Posterior cingulate gyrus (tissue), 11 donors: ENCODE data around the gene SDK2.

Source experiments
- DNase-seq, 10 donors: peaks; one replicate each; pipeline versions ENCODE4 v3.0.0 to v3.0.0-alpha.2; 2020 to 2021; ENCODE audit warnings: mixed read lengths in 3 of 10
- intact Hi-C: fragments of 100-400 bp; cut with DNase I; formaldehyde crosslinking; loops from one replicate; pipeline ENCODE4 v1.15.1; 2023

SDK2 gene

GRCh38 chr17:73365301-73365874 is 278.9 kb downstream of the SDK2 start:
- peak in 2 of 10 donors; percentile 75 to 81 for DNase-seq

DNA sequence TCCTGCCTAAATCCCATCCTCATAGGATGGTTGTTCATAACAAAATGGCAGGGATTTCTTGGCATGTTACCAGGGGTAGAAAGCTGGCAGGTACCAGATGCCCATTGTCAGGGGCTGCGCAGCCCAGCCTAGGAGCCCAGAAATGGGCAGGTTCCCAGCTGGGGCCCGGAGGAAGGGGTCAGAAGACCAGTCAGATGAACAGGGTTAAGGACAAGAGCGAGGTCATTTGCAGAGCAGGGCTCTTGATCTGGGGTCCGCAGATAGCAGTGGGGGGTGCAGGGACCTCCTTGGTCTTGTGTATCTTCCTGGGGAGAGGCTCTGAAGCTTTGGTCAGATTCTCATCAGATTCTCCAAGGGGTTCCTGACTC is 280.1 kb downstream of the SDK2 start:
- peak in 1 of 10 donors; percentile 65 for DNase-seq
- intact Hi-C loops, result no loop called here

More at GRCh38 chr17:73365301-73365874, 278.9 kb downstream of the SDK2 start:
- intact Hi-C loops, result no loop called here

DNA sequence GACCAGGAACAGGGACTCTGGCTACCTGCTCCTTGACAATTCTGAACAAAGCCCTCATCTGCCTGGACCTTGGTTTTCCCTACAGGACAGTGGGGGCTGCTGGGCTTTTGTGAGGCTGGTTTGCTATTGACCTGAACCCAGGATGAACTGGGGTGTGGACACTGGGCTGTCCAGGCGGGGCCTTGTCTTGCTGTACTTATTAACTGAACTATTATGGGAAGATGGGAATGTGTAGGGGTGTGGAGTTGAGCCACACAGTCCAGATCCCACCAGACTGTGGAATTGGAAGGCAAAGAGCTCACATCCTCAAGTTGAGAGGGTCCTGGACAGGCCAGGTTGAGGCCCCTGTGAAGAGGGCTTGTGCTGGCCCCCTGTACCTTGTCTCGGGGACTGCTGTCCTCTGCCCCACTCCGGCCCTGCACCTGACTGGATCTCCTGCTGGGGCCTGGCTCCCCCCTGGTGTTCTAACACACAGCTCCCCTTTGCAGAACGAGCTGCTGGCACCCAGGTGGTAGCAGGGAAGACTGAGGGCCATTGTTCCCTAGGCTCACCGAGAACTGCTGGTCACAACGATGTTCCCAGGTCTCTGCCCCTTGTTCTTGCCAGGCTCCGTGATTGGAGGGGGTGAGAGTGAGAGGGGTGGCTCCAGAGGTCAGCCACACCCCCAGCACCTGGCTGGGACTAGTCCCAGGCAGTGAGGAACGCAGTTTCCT is 280.6 kb downstream of the SDK2 start:
- intact Hi-C loops, result no loop called here
- peak in 1 of 10 donors; percentile 65 for DNase-seq

GRCh38 chr17:73362697-73363096 is 281.5 kb downstream of the SDK2 start:
- DNase-seq, result peak in 1 of 10 donors; percentile 85
- intact Hi-C loops, result no loop called here

DNA sequence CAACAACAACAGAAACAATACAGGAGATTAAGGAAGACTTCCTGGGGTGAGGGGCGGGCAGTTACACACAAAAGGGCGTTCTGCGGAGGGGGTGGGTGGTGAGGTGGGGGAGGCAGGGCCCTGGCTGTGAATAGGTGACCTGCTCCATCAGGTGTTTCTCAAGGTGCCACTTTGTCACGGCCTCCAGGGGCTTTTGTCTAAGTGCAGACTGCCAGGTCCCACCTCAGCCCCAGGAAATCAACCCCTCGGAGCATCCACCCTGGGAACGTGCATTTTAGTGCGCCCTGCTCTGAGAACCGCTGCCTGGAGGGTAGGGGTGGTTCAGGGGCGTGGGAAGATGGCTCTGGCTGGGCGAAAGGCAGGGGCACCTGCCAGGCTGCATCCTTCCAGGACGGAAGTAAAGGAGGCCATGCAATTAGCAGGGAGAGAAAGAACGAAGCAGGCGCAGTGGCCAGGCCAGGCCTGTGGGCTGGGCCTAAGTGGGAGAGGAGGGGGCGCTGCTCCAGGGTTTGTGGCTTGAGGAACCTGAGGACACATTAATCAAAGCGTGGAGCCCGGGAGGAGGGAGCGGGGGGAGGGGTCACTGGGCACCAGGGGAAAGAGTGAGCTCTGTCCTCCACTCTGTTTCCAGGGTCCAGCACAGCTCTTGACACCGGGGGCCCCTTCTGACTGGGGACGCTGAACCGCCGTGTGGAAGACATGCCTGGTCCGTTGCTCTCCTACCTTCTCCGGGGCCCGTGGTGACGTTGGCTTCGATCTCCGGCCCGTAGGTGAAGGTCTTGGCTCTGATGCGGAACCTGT is 283.1 kb downstream of the SDK2 start:
- peak in 1 of 10 donors; percentile 60 for DNase-seq
- intact Hi-C loops, result no loop called here

- DNase-seq, result peak in 1 of 10 donors; percentile 84
- intact Hi-C loops, result no loop called here
Measured at GRCh38 chr17:73359987-73360410, 284.2 kb downstream of the SDK2 start.

GRCh38 chr17:73359352-73359751 is 284.9 kb downstream of the SDK2 start:
- peak in 1 of 10 donors; percentile 75 for DNase-seq
- intact Hi-C loops, result no loop called here

GRCh38 chr17:73358668-73359067 is 285.6 kb downstream of the SDK2 start:
- peak in 2 of 10 donors; percentile 28 to 35 for DNase-seq
- intact Hi-C loops, result no loop called here

DNA sequence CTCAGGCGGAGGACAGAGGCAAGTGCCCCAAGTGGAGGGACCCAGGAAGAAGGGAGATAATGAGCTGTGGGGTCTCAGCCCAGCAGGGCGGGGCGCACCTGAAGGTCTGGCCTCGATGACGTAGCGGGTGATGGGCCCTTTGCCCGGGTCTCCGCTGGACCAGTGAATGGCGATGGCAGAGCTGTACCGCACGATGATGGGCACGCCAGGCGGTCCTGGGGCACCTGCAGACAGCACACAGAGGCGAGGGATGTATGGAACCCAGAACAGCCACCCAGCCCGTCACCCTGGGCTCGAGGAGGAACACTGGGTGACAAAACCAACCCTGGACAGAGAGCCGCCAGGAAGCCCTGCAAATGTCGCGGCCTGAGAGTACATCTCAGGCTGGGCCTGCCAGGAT is 286.3 kb downstream of the SDK2 start:
- intact Hi-C loops, result no loop called here
- peak in 3 of 10 donors; percentile 61 to 83 (median 63) for DNase-seq

DNA sequence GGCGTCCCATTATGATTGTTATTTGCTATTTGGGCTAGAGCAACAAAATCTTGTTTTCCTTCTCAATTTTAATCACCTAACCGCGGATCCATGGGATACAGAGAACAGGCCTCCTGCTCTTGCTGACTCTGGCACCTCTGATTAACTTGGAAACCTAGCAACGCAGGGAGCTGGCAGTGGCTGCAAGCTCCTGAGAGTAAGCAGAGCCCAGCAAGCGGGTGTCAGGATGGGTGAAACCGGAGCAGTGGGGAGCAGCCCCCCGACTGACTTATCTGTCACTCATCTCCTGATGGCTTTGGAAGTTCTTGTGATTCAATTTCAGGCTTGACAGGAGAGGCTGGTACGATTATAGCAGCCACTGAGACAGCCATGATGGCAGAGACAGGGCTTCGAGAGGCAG is 286.9 kb downstream of the SDK2 start:
- DNase-seq, result peak in 2 of 10 donors; percentile 61 to 75
- intact Hi-C loops, result no loop called here

DNA sequence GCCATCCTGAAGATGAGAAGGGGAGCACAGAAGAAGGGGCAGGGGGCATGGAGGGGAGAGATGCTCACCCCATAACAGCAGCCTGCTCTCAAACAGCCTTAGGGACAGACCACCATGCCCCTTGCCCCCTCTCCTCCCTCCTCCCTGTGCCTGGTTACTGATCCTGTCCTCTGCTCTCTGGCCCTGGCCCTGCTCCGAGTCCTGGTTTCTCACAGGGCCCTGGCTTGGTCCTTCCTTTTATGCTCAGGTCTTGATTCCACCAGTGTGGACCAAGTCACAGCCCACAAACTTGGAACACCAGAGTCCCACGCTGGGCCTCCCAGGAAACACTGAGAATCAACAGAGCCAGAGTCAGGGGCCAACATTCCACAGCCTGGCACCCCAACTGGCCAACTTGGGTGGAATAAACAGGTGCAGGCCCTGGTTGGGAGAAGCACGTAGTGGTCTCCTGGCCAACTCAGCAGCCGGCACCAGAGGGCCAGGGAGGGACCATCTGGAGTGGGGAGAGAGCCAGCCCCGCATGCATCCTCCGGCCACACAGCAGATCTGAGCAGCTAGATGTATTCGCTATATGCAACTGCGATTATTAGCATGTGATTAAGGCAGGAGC is 287.6 kb downstream of the SDK2 start:
- DNase-seq, result peak in 3 of 10 donors; percentile 59 to 68 (median 62)
- intact Hi-C loops, result no loop called here

GRCh38 chr17:73354423-73355284 is 289.6 kb downstream of the SDK2 start:
- peak in 2 of 10 donors; percentile 42 to 77 for DNase-seq
- intact Hi-C loops, result no loop called here

GRCh38 chr17:73352261-73352660 is 292.0 kb downstream of the SDK2 start:
- intact Hi-C loops, result no loop called here
- peak in 1 of 10 donors; percentile 31 for DNase-seq

DNA sequence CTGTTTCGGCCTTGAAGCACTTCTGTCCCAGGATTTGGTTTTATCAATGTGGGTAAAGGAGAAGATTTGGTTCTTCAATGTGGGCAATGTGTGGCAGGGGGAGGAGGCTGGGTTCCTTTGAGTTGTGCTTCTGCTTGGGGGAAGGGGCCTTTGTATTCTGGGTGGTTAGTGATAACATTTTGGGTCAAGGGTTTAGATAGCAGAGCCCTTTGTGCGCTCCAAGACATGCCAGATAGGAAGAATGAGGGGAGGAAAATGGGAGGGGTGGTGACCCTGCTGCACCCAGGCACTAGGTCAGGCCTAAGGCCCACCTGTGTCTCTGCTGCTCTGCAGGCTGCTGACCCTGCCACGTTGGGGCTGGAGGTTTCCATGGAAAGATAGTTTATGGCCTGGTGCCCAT is 292.5 kb downstream of the SDK2 start:
- no peak for DNase-seq

GRCh38 chr17:73350864-73351263 is 293.4 kb downstream of the SDK2 start:
- intact Hi-C loops, result no loop called here
- no peak for DNase-seq

More for the DNA sequence above, 292.5 kb downstream of the SDK2 start:
- intact Hi-C loops, result no loop called here

DNA sequence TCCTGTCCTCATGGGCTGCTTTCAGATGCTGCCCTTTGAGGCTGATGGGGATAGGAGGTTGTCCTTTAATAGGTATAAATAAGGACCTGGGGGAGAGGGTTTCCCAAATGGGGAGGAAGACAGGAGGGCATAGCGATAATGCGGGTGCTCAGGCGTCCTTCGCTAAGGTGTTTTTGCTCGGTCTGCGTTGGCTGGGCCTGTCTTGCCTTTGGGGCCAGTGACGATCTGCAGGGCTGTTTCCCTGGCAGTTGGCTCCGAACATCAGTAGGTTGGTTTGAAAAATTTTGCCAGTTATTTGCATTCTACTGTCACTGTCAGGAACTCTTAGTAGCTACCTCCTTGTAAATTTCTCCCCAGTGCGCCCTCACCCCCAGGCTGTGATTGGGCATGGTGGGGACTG is 294.6 kb downstream of the SDK2 start:
- peak in 1 of 10 donors; percentile 68 for DNase-seq
- intact Hi-C loops, result no loop called here

DNA sequence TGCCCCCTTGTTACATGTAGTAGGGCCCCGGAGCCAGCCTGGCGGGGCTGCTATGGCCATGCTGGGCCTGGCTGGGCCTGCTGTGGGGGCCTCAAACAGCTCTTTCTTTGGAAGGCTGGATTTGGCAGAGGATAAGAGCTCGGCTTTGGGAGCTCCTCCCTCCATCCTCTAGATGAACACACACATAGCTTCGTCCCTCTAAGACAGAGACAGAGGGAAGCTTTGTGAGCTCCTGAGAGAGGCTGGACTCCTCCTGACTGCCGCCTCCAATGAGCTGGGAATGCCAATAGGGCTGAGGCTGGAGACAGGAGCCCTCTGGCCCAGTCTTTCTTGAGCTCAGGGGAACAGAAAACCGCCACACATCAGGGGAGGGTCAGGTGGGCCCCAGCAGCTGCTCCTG is 295.1 kb downstream of the SDK2 start:
- intact Hi-C loops, result no loop called here
- DNase-seq, result peak in 9 of 10 donors; percentile 48 to 91 (median 59)

- DNase-seq, result no peak
- intact Hi-C loops, result no loop called here
Measured at GRCh38 chr17:73348829-73349095, 295.5 kb downstream of the SDK2 start.

DNA sequence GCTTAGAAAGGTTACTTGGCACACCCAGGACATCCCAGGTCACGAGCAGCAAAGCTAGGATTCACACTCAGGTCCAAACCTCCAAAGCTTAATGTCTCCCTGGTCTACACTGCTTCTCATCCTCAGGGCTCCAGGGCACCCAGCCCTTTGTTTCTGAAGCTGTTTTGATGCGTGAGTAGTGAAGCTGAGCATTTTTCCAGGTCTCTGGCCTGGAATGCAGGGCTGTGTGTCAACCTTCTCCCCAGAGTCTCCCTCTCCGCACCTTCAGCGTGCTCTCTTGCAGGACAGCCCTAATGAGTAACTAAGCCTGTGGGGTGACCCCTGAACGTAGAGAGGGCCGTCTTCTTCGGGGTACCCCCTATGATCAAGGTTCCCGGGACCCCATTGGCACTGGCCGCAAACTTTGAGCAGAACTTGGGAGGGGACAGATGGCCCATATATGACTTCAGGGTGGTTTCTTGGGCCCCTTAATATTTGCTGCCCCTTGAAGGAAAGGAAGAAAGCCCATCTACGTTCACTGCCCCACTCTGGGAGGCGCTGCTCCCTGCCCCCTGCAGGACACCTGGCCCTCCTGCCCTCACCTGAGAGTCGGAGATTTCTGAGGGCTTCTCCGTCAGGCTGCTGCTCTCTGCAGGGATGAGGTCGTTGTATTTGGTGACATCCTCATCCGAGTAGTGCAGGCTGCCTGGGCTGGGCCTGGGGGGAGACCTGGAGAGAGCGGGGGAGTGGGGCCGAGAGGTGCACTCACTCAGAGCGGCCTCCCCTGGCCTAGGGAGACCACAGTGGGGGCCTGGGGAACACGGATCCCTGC is 296.0 kb downstream of the SDK2 start:
- DNase-seq, result peak in 2 of 10 donors; percentile 46 to 59
- intact Hi-C loops, result no loop called here
